Measurements from ENCODE around the gene SMYD3.
"Not testable (repeated sequence)": the region's sequence is repeated elsewhere in the genome, so short reads cannot be mapped to it uniquely, and the experiment has no call there.

The SMYD3 gene

GRCh38 chr1:245730801-245731200, 776.3 kb downstream of the SMYD3 start:
- Histone ChIP-seq H3K36me3 (ENCODE audit: control insufficient read depth, insufficient read depth, low read length, severe bottlenecking) (no peaks in the 10 kb centered on the region), H3K27me3 (replicated peaks; ENCODE audit: control insufficient read depth, insufficient read depth, low read length) (no peaks in the 10 kb centered on the region), H3K9ac (ENCODE audit: low read length) (no peak overlapping the region), H3K9me3 (ENCODE audit: control insufficient read depth, low read length) (peaks cover 44% of the 10 kb centered on the region), H3K4me1 (ENCODE audit: control insufficient read depth, insufficient read depth, low read length) (no peaks in the 10 kb centered on the region), H3K4me3 (ENCODE audit: low read length) (no peak overlapping the region)
- DNase-seq (ENCODE audit: low read depth) = no peak

- not testable (repeated sequence) for H3K27me3 ChIP-seq (replicated peaks; ENCODE audit: control insufficient read depth, insufficient read depth, low read length); H3K4me3 ChIP-seq (ENCODE audit: low read length); H3K36me3 ChIP-seq (ENCODE audit: control insufficient read depth, insufficient read depth, low read length, severe bottlenecking); H3K4me1 ChIP-seq (ENCODE audit: control insufficient read depth, insufficient read depth, low read length); DNase-seq (ENCODE audit: low read depth); H3K9ac ChIP-seq (ENCODE audit: low read length)
- H3K9me3 ChIP-seq (ENCODE audit: control insufficient read depth, low read length) = peaks cover 48% of the 10 kb centered on the region
Measured at GRCh38 chr1:245728035-245728434, 779.0 kb downstream of the SMYD3 start.

- peaks cover 2% of the 10 kb centered on the region for H3K4me1 ChIP-seq (ENCODE audit: control insufficient read depth, insufficient read depth, low read length)
- no peaks in the 10 kb centered on the region for H3K36me3 ChIP-seq (ENCODE audit: control insufficient read depth, insufficient read depth, low read length, severe bottlenecking)
- no peak overlapping the region for H3K4me3 ChIP-seq (ENCODE audit: low read length)
- H3K9ac ChIP-seq (ENCODE audit: low read length) = no peak overlapping the region
- H3K9me3 ChIP-seq (ENCODE audit: control insufficient read depth, low read length) = peaks cover 7% of the 10 kb centered on the region
- DNase-seq (ENCODE audit: low read depth) = no peak
- no peaks in the 10 kb centered on the region for H3K27me3 ChIP-seq (replicated peaks; ENCODE audit: control insufficient read depth, insufficient read depth, low read length)
Measured at GRCh38 chr1:245721488-245721887, 785.6 kb downstream of the SMYD3 start.

GRCh38 chr1:245718951-245719350, 788.1 kb downstream of the SMYD3 start:
- Histone ChIP-seq H3K36me3 (ENCODE audit: control insufficient read depth, insufficient read depth, low read length, severe bottlenecking) (no peaks in the 10 kb centered on the region), H3K9me3 (ENCODE audit: control insufficient read depth, low read length) (no peaks in the 10 kb centered on the region), H3K4me1 (ENCODE audit: control insufficient read depth, insufficient read depth, low read length) (peaks cover 12% of the 10 kb centered on the region), H3K4me3 (ENCODE audit: low read length) (no peak overlapping the region), H3K9ac (ENCODE audit: low read length) (no peak overlapping the region), H3K27me3 (replicated peaks; ENCODE audit: control insufficient read depth, insufficient read depth, low read length) (no peaks in the 10 kb centered on the region)
- DNase-seq (ENCODE audit: low read depth) = no peak

- Histone ChIP-seq H3K9me3 (ENCODE audit: control insufficient read depth, low read length) (no peaks in the 10 kb centered on the region), H3K9ac (ENCODE audit: low read length) (no peak overlapping the region), H3K27me3 (replicated peaks; ENCODE audit: control insufficient read depth, insufficient read depth, low read length) (no peaks in the 10 kb centered on the region), H3K4me1 (ENCODE audit: control insufficient read depth, insufficient read depth, low read length) (peaks cover 12% of the 10 kb centered on the region), H3K36me3 (ENCODE audit: control insufficient read depth, insufficient read depth, low read length, severe bottlenecking) (no peaks in the 10 kb centered on the region), H3K4me3 (ENCODE audit: low read length) (no peak overlapping the region)
- no peak for DNase-seq (ENCODE audit: low read depth)
Measured at GRCh38 chr1:245718123-245718522, 789.0 kb downstream of the SMYD3 start.

GRCh38 chr1:245717611-245718010, 789.5 kb downstream of the SMYD3 start:
- H3K4me1 ChIP-seq (ENCODE audit: control insufficient read depth, insufficient read depth, low read length) = peaks cover 12% of the 10 kb centered on the region
- no peaks in the 10 kb centered on the region for H3K36me3 ChIP-seq (ENCODE audit: control insufficient read depth, insufficient read depth, low read length, severe bottlenecking)
- H3K4me3 ChIP-seq (ENCODE audit: low read length) = no peak overlapping the region
- peak; percentile 22 for DNase-seq (ENCODE audit: low read depth)
- no peaks in the 10 kb centered on the region for H3K27me3 ChIP-seq (replicated peaks; ENCODE audit: control insufficient read depth, insufficient read depth, low read length)
- no peaks in the 10 kb centered on the region for H3K9me3 ChIP-seq (ENCODE audit: control insufficient read depth, low read length)
- no peak overlapping the region for H3K9ac ChIP-seq (ENCODE audit: low read length)

- DNase-seq (ENCODE audit: low read depth) = no peak
- Histone ChIP-seq H3K9me3 (ENCODE audit: control insufficient read depth, low read length) (no peaks in the 10 kb centered on the region), H3K9ac (ENCODE audit: low read length) (no peak overlapping the region), H3K4me3 (ENCODE audit: low read length) (no peak overlapping the region), H3K4me1 (ENCODE audit: control insufficient read depth, insufficient read depth, low read length) (peaks cover 12% of the 10 kb centered on the region), H3K36me3 (ENCODE audit: control insufficient read depth, insufficient read depth, low read length, severe bottlenecking) (no peaks in the 10 kb centered on the region), H3K27me3 (replicated peaks; ENCODE audit: control insufficient read depth, insufficient read depth, low read length) (no peaks in the 10 kb centered on the region)
Measured at GRCh38 chr1:245716561-245716960, 790.5 kb downstream of the SMYD3 start.

- H3K4me3 ChIP-seq (ENCODE audit: low read length) = no peak overlapping the region
- H3K36me3 ChIP-seq (ENCODE audit: control insufficient read depth, insufficient read depth, low read length, severe bottlenecking) = no peaks in the 10 kb centered on the region
- no peaks in the 10 kb centered on the region for H3K9me3 ChIP-seq (ENCODE audit: control insufficient read depth, low read length)
- no peaks in the 10 kb centered on the region for H3K27me3 ChIP-seq (replicated peaks; ENCODE audit: control insufficient read depth, insufficient read depth, low read length)
- DNase-seq (ENCODE audit: low read depth) = peak; percentile 69
- no peak overlapping the region for H3K9ac ChIP-seq (ENCODE audit: low read length)
- H3K4me1 ChIP-seq (ENCODE audit: control insufficient read depth, insufficient read depth, low read length) = peaks cover 12% of the 10 kb centered on the region
Measured at GRCh38 chr1:245715970-245716369, 791.1 kb downstream of the SMYD3 start.

GRCh38 chr1:245715291-245715701, 791.8 kb downstream of the SMYD3 start:
- Histone ChIP-seq H3K4me1 (ENCODE audit: control insufficient read depth, insufficient read depth, low read length) (peaks cover 12% of the 10 kb centered on the region), H3K9ac (ENCODE audit: low read length) (no peak overlapping the region)
- no peak for DNase-seq (ENCODE audit: low read depth)

GRCh38 chr1:245714027-245714426, 793.1 kb downstream of the SMYD3 start:
- H3K4me3 ChIP-seq (ENCODE audit: low read length); H3K27me3 ChIP-seq (replicated peaks; ENCODE audit: control insufficient read depth, insufficient read depth, low read length); DNase-seq (ENCODE audit: low read depth); H3K9me3 ChIP-seq (ENCODE audit: control insufficient read depth, low read length); H3K9ac ChIP-seq (ENCODE audit: low read length); H3K36me3 ChIP-seq (ENCODE audit: control insufficient read depth, insufficient read depth, low read length, severe bottlenecking): not testable (repeated sequence)
- H3K4me1 ChIP-seq (ENCODE audit: control insufficient read depth, insufficient read depth, low read length) = peaks cover 12% of the 10 kb centered on the region

More at GRCh38 chr1:245715291-245715701, 791.8 kb downstream of the SMYD3 start:
- H3K9me3 ChIP-seq (ENCODE audit: control insufficient read depth, low read length) = no peaks in the 10 kb centered on the region
- H3K27me3 ChIP-seq (replicated peaks; ENCODE audit: control insufficient read depth, insufficient read depth, low read length) = no peaks in the 10 kb centered on the region
- no peak overlapping the region for H3K4me3 ChIP-seq (ENCODE audit: low read length)
- H3K36me3 ChIP-seq (ENCODE audit: control insufficient read depth, insufficient read depth, low read length, severe bottlenecking) = no peaks in the 10 kb centered on the region

- Histone ChIP-seq H3K4me3 (ENCODE audit: low read length) (no peak overlapping the region), H3K27me3 (replicated peaks; ENCODE audit: control insufficient read depth, insufficient read depth, low read length) (no peaks in the 10 kb centered on the region), H3K36me3 (ENCODE audit: control insufficient read depth, insufficient read depth, low read length, severe bottlenecking) (no peaks in the 10 kb centered on the region), H3K4me1 (ENCODE audit: control insufficient read depth, insufficient read depth, low read length) (peaks cover 7% of the 10 kb centered on the region), H3K9me3 (ENCODE audit: control insufficient read depth, low read length) (no peaks in the 10 kb centered on the region), H3K9ac (ENCODE audit: low read length) (no peak overlapping the region)
- DNase-seq (ENCODE audit: low read depth) = no peak
Measured at GRCh38 chr1:245710961-245711903, 795.8 kb downstream of the SMYD3 start.

Measured in adipocyte (in vitro differentiated cells).